Stomach (tissue), 4 donors: ENCODE results near the gene LNPK.

Source experiments
- POLR2AphosphoS5 ChIP-seq, 3 donors: sonication (generic); formaldehyde crosslinking; IDR thresholded peaks; one replicate each; pipeline ENCODE4 v1.6.1; 2016; ENCODE audit warnings: antibody characterized with exemption in 3 of 3
- TF ChIP-seq, protein P1 (sequence below), 7 experiments: fragments of 450-650 bp in 4 of 7; fragments of 200-600 bp in 3 of 7; sonication (generic) in 3 of 7; IDR thresholded peaks; one replicate each; pipeline ENCODE4 v1.5.1; 2016 to 2019; ENCODE audit warnings: antibody characterized with exemption in 7 of 7, control low read depth in 2 of 7, mild to moderate bottlenecking in 1 of 7

DNA sequence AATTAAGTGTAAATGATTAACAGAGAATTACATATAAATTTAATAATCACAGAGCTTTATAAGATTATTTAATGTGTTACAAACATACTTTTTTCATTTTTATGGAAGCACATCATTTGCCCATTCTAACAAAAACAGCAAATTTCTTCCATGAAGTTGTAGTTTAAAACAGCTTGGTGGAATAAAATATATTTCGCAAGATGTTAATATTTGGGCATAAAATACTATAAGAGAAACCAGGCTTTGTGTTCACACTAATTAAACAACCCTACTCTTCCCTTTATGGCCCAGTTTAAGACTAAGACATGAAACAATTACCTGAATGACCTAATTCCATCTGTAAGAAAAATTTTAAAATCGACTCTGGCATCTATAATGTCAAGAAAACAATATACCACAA, 69.4 kb downstream of the LNPK start:
- TF ChIP-seq, protein P1, sequence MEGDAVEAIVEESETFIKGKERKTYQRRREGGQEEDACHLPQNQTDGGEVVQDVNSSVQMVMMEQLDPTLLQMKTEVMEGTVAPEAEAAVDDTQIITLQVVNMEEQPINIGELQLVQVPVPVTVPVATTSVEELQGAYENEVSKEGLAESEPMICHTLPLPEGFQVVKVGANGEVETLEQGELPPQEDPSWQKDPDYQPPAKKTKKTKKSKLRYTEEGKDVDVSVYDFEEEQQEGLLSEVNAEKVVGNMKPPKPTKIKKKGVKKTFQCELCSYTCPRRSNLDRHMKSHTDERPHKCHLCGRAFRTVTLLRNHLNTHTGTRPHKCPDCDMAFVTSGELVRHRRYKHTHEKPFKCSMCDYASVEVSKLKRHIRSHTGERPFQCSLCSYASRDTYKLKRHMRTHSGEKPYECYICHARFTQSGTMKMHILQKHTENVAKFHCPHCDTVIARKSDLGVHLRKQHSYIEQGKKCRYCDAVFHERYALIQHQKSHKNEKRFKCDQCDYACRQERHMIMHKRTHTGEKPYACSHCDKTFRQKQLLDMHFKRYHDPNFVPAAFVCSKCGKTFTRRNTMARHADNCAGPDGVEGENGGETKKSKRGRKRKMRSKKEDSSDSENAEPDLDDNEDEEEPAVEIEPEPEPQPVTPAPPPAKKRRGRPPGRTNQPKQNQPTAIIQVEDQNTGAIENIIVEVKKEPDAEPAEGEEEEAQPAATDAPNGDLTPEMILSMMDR (IDR thresholded peaks at IDR 0.05): no peak
- no peak for TF ChIP-seq POLR2AphosphoS5 (IDR thresholded peaks at IDR 0.05)
